ENCODE data around the gene GOLGA1. TPM values are rescaled to one million over a fixed set of nuclear protein-coding genes. Genes with fewer than 3 reads are reported as not detected.

Gene GOLGA1
- polyA plus RNA-seq, 1 of the 3 experiments (the other 2 are of a cell fraction): 10.0 TPM

GRCh38 chr9:124911766-124912165 is 29.1 kb downstream of the GOLGA1 start:
- H3K27ac ChIP-seq (ENCODE audit: low read depth in 2 of 2, low read length in 1 of 2): no peak overlapping the region
- H3F3A ChIP-seq (replicated peaks; ENCODE audit: insufficient read depth): peaks cover 3% of the 10 kb centered on the region
- no peak overlapping the region for H2AFZ ChIP-seq (ENCODE audit: low read depth)
- no peaks in the 10 kb centered on the region for H4K20me1 ChIP-seq (ENCODE audit: insufficient read depth)
- H3K9me3 ChIP-seq: no peaks in the 10 kb centered on the region
- H3K79me2 ChIP-seq (ENCODE audit: insufficient read depth): no peaks in the 10 kb centered on the region
- no peaks in the 10 kb centered on the region for H3K4me1 ChIP-seq (ENCODE audit: control insufficient read depth in 1 of 2, insufficient read depth in 2 of 2, low read depth in 1 of 2, low read length in 1 of 2)
- peaks cover 25 to 46% of the 10 kb centered on the region in 2 experiments for H3K36me3 ChIP-seq (replicated peaks in 1 of 2; ENCODE audit: control insufficient read depth in 1 of 2, insufficient read depth in 2 of 2, low read length in 1 of 2)
- TF ChIP-seq POLR2AphosphoS5 (IDR thresholded peaks at IDR 0.05; ENCODE audit: low read depth, low read length) (no peak), MXI1 (IDR thresholded peaks at IDR 0.05; ENCODE audit: low read depth, low read length) (no peak), CTCF (IDR thresholded peaks at IDR 0.05) (no peak), PBX3 (IDR thresholded peaks at IDR 0.05) (no peak), NRF1 (IDR thresholded peaks at IDR 0.05; ENCODE audit: low read depth, low read length) (no peak), USF1 (IDR thresholded peaks at IDR 0.05; ENCODE audit: borderline replicate concordance, low read depth) (no peak), MEF2A (IDR thresholded peaks at IDR 0.05; ENCODE audit: borderline replicate concordance, low read depth) (no peak), FOXJ3 (CRISPR knock-in tag; IDR thresholded peaks at IDR 0.05) (no peak), YY1 (IDR thresholded peaks at IDR 0.05; ENCODE audit: low read depth) (no peak), RCOR1 (IDR thresholded peaks at IDR 0.05; ENCODE audit: low read length) (no peak), JUND (IDR thresholded peaks at IDR 0.05) (no peak), SIN3A (IDR thresholded peaks at IDR 0.05; ENCODE audit: borderline replicate concordance, low read depth, low read length) (no peak), MAX (IDR thresholded peaks at IDR 0.05; ENCODE audit: low read depth) (no peak)
- TF ChIP-seq, protein P1, sequence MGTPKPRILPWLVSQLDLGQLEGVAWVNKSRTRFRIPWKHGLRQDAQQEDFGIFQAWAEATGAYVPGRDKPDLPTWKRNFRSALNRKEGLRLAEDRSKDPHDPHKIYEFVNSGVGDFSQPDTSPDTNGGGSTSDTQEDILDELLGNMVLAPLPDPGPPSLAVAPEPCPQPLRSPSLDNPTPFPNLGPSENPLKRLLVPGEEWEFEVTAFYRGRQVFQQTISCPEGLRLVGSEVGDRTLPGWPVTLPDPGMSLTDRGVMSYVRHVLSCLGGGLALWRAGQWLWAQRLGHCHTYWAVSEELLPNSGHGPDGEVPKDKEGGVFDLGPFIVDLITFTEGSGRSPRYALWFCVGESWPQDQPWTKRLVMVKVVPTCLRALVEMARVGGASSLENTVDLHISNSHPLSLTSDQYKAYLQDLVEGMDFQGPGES (IDR thresholded peaks at IDR 0.05; ENCODE audit: low read depth, low read length): no peak
- no peaks in the 10 kb centered on the region for H3K27me3 ChIP-seq (ENCODE audit: insufficient read depth)
- POLR2A ChIA-PET: no interaction called here
- no peak overlapping the region for H3K4me3 ChIP-seq (ENCODE audit: low read depth in 2 of 2, low read length in 1 of 2)
- WGBS (ENCODE audit: low lambda C conversion rate): 95% methylated on average over 1 of the region's 1 CpG
- H3K4me2 ChIP-seq: no peak overlapping the region
- no peak for DNase-seq
- CTCF ChIA-PET: interaction anchor here (0.8 to 1.2 kb wide), 3 partner anchors 13 to 430 kb away, joined by 3 to 4 read pairs (median 3); no protein-coding TSS in a partner anchor
- no peaks in the 10 kb centered on the region for H3K9me2 ChIP-seq
- no peak overlapping the region for H3K9ac ChIP-seq
